DOHH2 (cell line): ENCODE data around the gene RARS2.

Experiments
- H3F3A ChIP-seq: fragments of 200-600 bp; sonication (generic), shearing (Covaris generic); 2 replicates; pipeline ENCODE4 v1.6.0; 2016; ENCODE audit warnings: antibody characterized with exemption, mild to moderate bottlenecking; ENCODE audit not compliant: control insufficient read depth, insufficient read depth
- H3K27ac ChIP-seq: fragments of 200-600 bp; sonication (generic); 2 replicates; pipeline ENCODE4 v1.5.1; 2014; ENCODE audit warnings: low read depth, mild to moderate bottlenecking, low read length, moderate library complexity
- H3K27me3 ChIP-seq: fragments of 200-600 bp; sonication (generic); 2 replicates; pipeline ENCODE4 v1.6.1; 2014; ENCODE audit warnings: mild to moderate bottlenecking, low read length, mixed read lengths; ENCODE audit not compliant: control insufficient read depth
- H3K36me3 ChIP-seq: fragments of 200-600 bp; sonication (generic); 2 replicates; pipeline ENCODE4 v1.6.1; 2014; ENCODE audit warnings: mild to moderate bottlenecking, low read length, moderate library complexity, mixed read lengths; ENCODE audit not compliant: control insufficient read depth
- H3K4me1 ChIP-seq: fragments of 200-600 bp; sonication (generic); 2 replicates; pipeline ENCODE4 v1.6.1; 2014; ENCODE audit warnings: mild to moderate bottlenecking, low read length, mixed read lengths; ENCODE audit not compliant: control insufficient read depth
- H3K4me2 ChIP-seq: fragments of 200-600 bp; sonication (generic); 2 replicates; pipeline ENCODE4 v1.6.0; 2014; ENCODE audit warnings: mild to moderate bottlenecking, low read length, moderate library complexity
- H3K4me3 ChIP-seq: fragments of 200-600 bp; sonication (generic); 2 replicates; pipeline ENCODE4 v1.5.1; 2014; ENCODE audit warnings: mild to moderate bottlenecking, low read length, mixed read lengths
- H3K79me2 ChIP-seq: fragments of 200-600 bp; sonication (generic); 2 replicates; pipeline ENCODE4 v1.6.1; 2014; ENCODE audit warnings: mild to moderate bottlenecking, low read length, mixed read lengths; ENCODE audit not compliant: control insufficient read depth
- H3K9me2 ChIP-seq: fragments of 200-600 bp; sonication (generic); replicated peaks from 2 replicates; pipeline ENCODE4 v1.6.1; 2014; ENCODE audit warnings: mild to moderate bottlenecking, low read length, mixed read lengths; ENCODE audit not compliant: control insufficient read depth
- H3K9me3 ChIP-seq: fragments of 200-600 bp; sonication (generic); 2 replicates; pipeline ENCODE4 v1.6.1; 2014; ENCODE audit warnings: antibody characterized with exemption, low read length, mixed read lengths; ENCODE audit not compliant: control insufficient read depth, insufficient read depth
- H4K20me1 ChIP-seq: fragments of 200-600 bp; sonication (generic); 2 replicates; pipeline ENCODE4 v1.6.0; 2014; ENCODE audit warnings: low read depth, mild to moderate bottlenecking, antibody characterized with exemption, low read length, moderate library complexity; ENCODE audit not compliant: control insufficient read depth, insufficient read depth
- CTCF ChIP-seq: fragments of 200-600 bp; sonication (generic); IDR thresholded peaks from one replicate; pipeline ENCODE4 v1.5.1; 2014; ENCODE audit warnings: antibody characterized with exemption, mild to moderate bottlenecking, low read depth, low read length; ENCODE audit not compliant: poor library complexity, severe bottlenecking
- EZH2phosphoT487 ChIP-seq: fragments of 200-600 bp; sonication (generic); IDR thresholded peaks from 2 replicates; pipeline ENCODE4 v1.6.1; 2017; ENCODE audit warnings: borderline replicate concordance, mild to moderate bottlenecking, antibody characterized with exemption, low read length, moderate library complexity, mixed read lengths

The RARS2 gene

GRCh38 chr6:87543696-87544473, 45.9 kb downstream of the RARS2 start:
- peaks cover 78% of the 10 kb centered on the region for H3K36me3 ChIP-seq
- H3K4me2 ChIP-seq, result no peak overlapping the region

GRCh38 chr6:87541744-87542143, 48.0 kb downstream of the RARS2 start:
- Histone ChIP-seq H3K4me3 (no peak overlapping the region), H3K4me1 (peaks cover 3% of the 10 kb centered on the region; the same call in 1 of the 2 replicates), H3K9me3 (peaks cover 10% of the 10 kb centered on the region; the same call in 1 of the 2 replicates), H4K20me1 (no peaks in the 10 kb centered on the region), H3K9me2 (no peaks in the 10 kb centered on the region), H3K27ac (no peak overlapping the region), H3K4me2 (no peak overlapping the region), H3F3A (no peaks in the 10 kb centered on the region; the same call in 1 of the 2 replicates), H3K36me3 (peaks cover 71% of the 10 kb centered on the region), H3K27me3 (no peaks in the 10 kb centered on the region), H3K79me2 (no peaks in the 10 kb centered on the region)
- TF ChIP-seq CTCF (no peak), EZH2phosphoT487 (no peak)

More at GRCh38 chr6:87543696-87544473, 45.9 kb downstream of the RARS2 start:
- H3K9me3 ChIP-seq, result peaks cover 10% of the 10 kb centered on the region; the same call in 1 of the 2 replicates
- no peaks in the 10 kb centered on the region; the same call in 1 of the 2 replicates for H3F3A ChIP-seq
- H3K79me2 ChIP-seq, result no peaks in the 10 kb centered on the region
- no peaks in the 10 kb centered on the region for H3K4me1 ChIP-seq
- H4K20me1 ChIP-seq, result no peaks in the 10 kb centered on the region
- H3K27ac ChIP-seq, result no peak overlapping the region
- TF ChIP-seq CTCF, result no peak
- TF ChIP-seq EZH2phosphoT487, result no peak
- H3K27me3 ChIP-seq, result no peaks in the 10 kb centered on the region
- H3K9me2 ChIP-seq, result no peaks in the 10 kb centered on the region
- H3K4me3 ChIP-seq, result no peak overlapping the region

- H4K20me1 ChIP-seq, result no peaks in the 10 kb centered on the region
- TF ChIP-seq EZH2phosphoT487, result no peak
- no peak for TF ChIP-seq CTCF
- H3K27ac ChIP-seq, result no peak overlapping the region
- no peaks in the 10 kb centered on the region; the same call in 1 of the 2 replicates for H3F3A ChIP-seq
- peaks cover 10% of the 10 kb centered on the region; the same call in 1 of the 2 replicates for H3K9me3 ChIP-seq
- no peaks in the 10 kb centered on the region for H3K27me3 ChIP-seq
- H3K9me2 ChIP-seq, result no peaks in the 10 kb centered on the region
- peaks cover 66% of the 10 kb centered on the region for H3K36me3 ChIP-seq
- peaks cover 3% of the 10 kb centered on the region; the same call in 1 of the 2 replicates for H3K4me1 ChIP-seq
- no peaks in the 10 kb centered on the region for H3K79me2 ChIP-seq
- H3K4me2 ChIP-seq, result no peak overlapping the region
- H3K4me3 ChIP-seq, result no peak overlapping the region
These were observed 48.7 kb downstream of the RARS2 start for GRCh38 chr6:87541041-87541440.
